CD4-positive, alpha-beta T cell (primary cell): ENCODE measurements around the gene HPF1. TPM values are rescaled to one million over a fixed set of nuclear protein-coding genes. Genes with fewer than 3 reads are reported as not detected.
A peak's percentile ranks its signal among the peaks of the same experiment; 100 is the strongest.

Experiments used
- ATAC-seq: fragments of 200-7000 bp; cut with Tn5 transposase; one replicate; pipeline ENCODE4 v1.10.0; 2022; ENCODE audit warnings: mild to moderate bottlenecking; ENCODE audit not compliant: poor library complexity
- CTCF ChIA-PET: fragments of 350-600 bp; sonication (Branson Sonifier 250); formaldehyde crosslinking; loops from one replicate; lab custom pipeline; 2021; ENCODE audit warnings: antibody characterized with exemption, inconsistent platforms; lab: Charles Lee
- POLR2A ChIA-PET: fragments of 350-600 bp; sonication (Branson Sonifier 250); formaldehyde crosslinking; loops from one replicate; lab custom pipeline; 2021; ENCODE audit warnings: antibody characterized with exemption, inconsistent platforms; lab: Charles Lee
- DNase-seq, 14 experiments: peaks; one replicate each; pipeline ENCODE4 v3.0.0-alpha.2; 2013 to 2020; ENCODE audit warnings: mixed read lengths in 2 of 14
- H3K27ac ChIP-seq, 2 donors: one replicate each; pipeline versions ENCODE4 v1.5.1 to v1.7.0; 2013; ENCODE audit warnings: low read length in 2 of 2, low read depth in 1 of 2, mild to moderate bottlenecking in 1 of 2
- H3K27me3 ChIP-seq, 2 experiments: 1 replicate in 1 of 2; 2 replicates in 1 of 2; pipeline versions ENCODE4 v1.6.1 to v1.7.0; 2013; ENCODE audit warnings: low read length in 2 of 2, control low read depth in 1 of 2, mild to moderate bottlenecking in 1 of 2, moderate library complexity in 1 of 2; ENCODE audit not compliant: insufficient read depth in 2 of 2, control insufficient read depth in 1 of 2
- H3K36me3 ChIP-seq: one replicate; pipeline ENCODE4 v1.6.1; 2013; ENCODE audit warnings: low read length, control low read depth; ENCODE audit not compliant: insufficient read depth
- H3K4me1 ChIP-seq: one replicate; pipeline ENCODE4 v1.6.1; 2013; ENCODE audit warnings: low read length, control low read depth; ENCODE audit not compliant: insufficient read depth
- H3K4me3 ChIP-seq: one replicate; pipeline ENCODE4 v1.5.1; 2013; ENCODE audit warnings: mild to moderate bottlenecking, low read length, moderate library complexity
- H3K9me3 ChIP-seq, 2 experiments: 1 replicate in 1 of 2; 2 replicates in 1 of 2; pipeline versions ENCODE4 v1.6.1 to v1.7.0; 2013; ENCODE audit warnings: low read length in 2 of 2, mild to moderate bottlenecking in 2 of 2, control low read depth in 1 of 2, moderate library complexity in 1 of 2; ENCODE audit not compliant: control insufficient read depth in 1 of 2, insufficient read depth in 1 of 2
- H3K27ac Mint-ChIP-seq: one replicate; pipeline ENCODE4 v1.8.0; 2020; ENCODE audit warnings: mixed read lengths
- H3K27me3 Mint-ChIP-seq: one replicate; pipeline ENCODE4 v1.8.0; 2021; ENCODE audit warnings: mixed read lengths
- H3K36me3 Mint-ChIP-seq: one replicate; pipeline ENCODE4 v1.8.0; 2021; ENCODE audit warnings: low read depth, mixed read lengths
- H3K4me1 Mint-ChIP-seq: one replicate; pipeline ENCODE4 v1.8.0; 2021; ENCODE audit warnings: low read depth, mixed read lengths
- H3K4me3 Mint-ChIP-seq: one replicate; pipeline ENCODE4 v1.8.0; 2020; ENCODE audit warnings: mild to moderate bottlenecking, mixed read lengths
- H3K9me3 Mint-ChIP-seq: one replicate; pipeline ENCODE4 v1.8.0; 2020; ENCODE audit warnings: mixed read lengths
- CTCF ChIP-seq: fragments of 200-600 bp; IDR thresholded peaks from one replicate; pipeline ENCODE4 v1.8.0; 2022; ENCODE audit warnings: antibody characterized with exemption, mild to moderate bottlenecking
- intact Hi-C, 2 experiments: fragments of 100-400 bp; cut with DNase I in 1 of 2; cut with micrococcal nuclease in 1 of 2; formaldehyde crosslinking; loops; one replicate each; pipeline versions ENCODE4 v1.15.1 to v1.9.0; 2023 to 2025; cut with DNase I, micrococcal nuclease
- total RNA-seq, 174 experiments: library from RNA in 2 of 174; stranded (reverse) in 2 of 174; gene quantifications; one replicate each; pipeline ENCODE4 v1.2.3 and lab custom pipeline; 2021 to 2026

Gene HPF1
- total RNA-seq, 2 experiments from 2014 or later: 4.4 to 4.8 TPM

GRCh38 chr4:169756971-169757574 is 671 bp downstream of the HPF1 start:
- H3K4me1 ChIP-seq: peaks cover 17% of the 10 kb centered on the region
- intact Hi-C loops: loop anchor here (2.0 to 10.0 kb wide), 5 partner anchors 95 to 1440 kb away; partner anchors contain the start of genes NEK1 (in 2 of the 2), DDX60 (in 1 of the 2) and DDX60L (in 1 of the 2)
- no peaks in the 10 kb centered on the region for H3K9me3 ChIP-seq
- DNase-seq (peak in 1 of 14 experiments; percentile 11), ATAC-seq (peak; percentile 2)
- CTCF ChIA-PET: interaction anchor here (1.1 kb wide), 1 partner anchor 145 kb away, joined by 3 read pairs; the partner anchor contains the start of gene NEK1
- no peaks in the 10 kb centered on the region for H3K27me3 Mint-ChIP-seq
- H3K9me3 Mint-ChIP-seq: no peaks in the 10 kb centered on the region
- peak overlapping the region; percentile 26 for H3K27ac Mint-ChIP-seq
- peak overlapping the region; percentile 83 for H3K4me3 ChIP-seq
- no peaks in the 10 kb centered on the region for H3K27me3 ChIP-seq
- H3K4me3 Mint-ChIP-seq: peak overlapping the region; percentile 85
- POLR2A ChIA-PET: interaction anchor here (1.2 kb wide), 3 partner anchors 144 to 747 kb away, joined by 3 to 7 read pairs (median 6); partner anchors contain the start of genes CBR4, MFAP3L and NEK1
- peak overlapping the region in 1 of 2 donors; percentile 23 for H3K27ac ChIP-seq
- TF ChIP-seq CTCF: no peak
- peaks cover 4% of the 10 kb centered on the region for H3K36me3 ChIP-seq
- peaks cover 33% of the 10 kb centered on the region for H3K4me1 Mint-ChIP-seq
- H3K36me3 Mint-ChIP-seq: peaks cover 6% of the 10 kb centered on the region

- H3K9me3 Mint-ChIP-seq: no peaks in the 10 kb centered on the region
- ChIA-PET POLR2A (no interaction called here), CTCF (no interaction called here)
- Histone ChIP-seq H3K27me3 (no peaks in the 10 kb centered on the region), H3K27ac (no peak overlapping the region), H3K9me3 (no peaks in the 10 kb centered on the region), H3K4me3 (no peak overlapping the region), H3K36me3 (peaks cover 20% of the 10 kb centered on the region), H3K4me1 (no peaks in the 10 kb centered on the region)
- ATAC-seq (no peak), DNase-seq (no peak)
- intact Hi-C loops: no loop called here
- no peak overlapping the region for H3K27ac Mint-ChIP-seq
- H3K4me3 Mint-ChIP-seq: no peak overlapping the region
- H3K27me3 Mint-ChIP-seq: no peaks in the 10 kb centered on the region
- TF ChIP-seq CTCF: no peak
- peaks cover 70% of the 10 kb centered on the region for H3K36me3 Mint-ChIP-seq
- no peaks in the 10 kb centered on the region for H3K4me1 Mint-ChIP-seq
Measured at GRCh38 chr4:169745291-169745690, 12.5 kb downstream of the HPF1 start.

- H3K36me3 ChIP-seq: peaks cover 19% of the 10 kb centered on the region
- CTCF ChIA-PET: no interaction called here
- H3K4me3 ChIP-seq: no peak overlapping the region
- H3K4me1 ChIP-seq: no peaks in the 10 kb centered on the region
- H3K27me3 Mint-ChIP-seq: no peaks in the 10 kb centered on the region
- H3K4me1 Mint-ChIP-seq: no peaks in the 10 kb centered on the region
- no peak for TF ChIP-seq CTCF
- no peaks in the 10 kb centered on the region for H3K27me3 ChIP-seq
- no peak for ATAC-seq
- POLR2A ChIA-PET: interaction anchor here (0.7 kb wide), 1 partner anchor 125 kb away, joined by 3 read pairs; no protein-coding TSS in a partner anchor
- H3K36me3 Mint-ChIP-seq: peaks cover 70% of the 10 kb centered on the region
- H3K9me3 ChIP-seq: no peaks in the 10 kb centered on the region
- no peak overlapping the region for H3K27ac ChIP-seq
- H3K27ac Mint-ChIP-seq: no peak overlapping the region
- H3K9me3 Mint-ChIP-seq: no peaks in the 10 kb centered on the region
- intact Hi-C loops: no loop called here
- DNase-seq: no peak
- no peak overlapping the region for H3K4me3 Mint-ChIP-seq
Measured at GRCh38 chr4:169744601-169745000, 13.1 kb downstream of the HPF1 start.
